Naive thymus-derived CD8-positive, alpha-beta T cell (primary cell): ENCODE results near the gene PTGS2. TPM values are rescaled to one million over a fixed set of nuclear protein-coding genes. Genes with fewer than 3 reads are reported as not detected.
"Not testable (repeated sequence)": the region's sequence is repeated elsewhere in the genome, so short reads cannot be mapped to it uniquely, and the experiment has no call there.

ENCODE experiments used
- ATAC-seq, 2 donors: fragments of 150-1000 bp; cut with Tn5 transposase in 1 of 2; sonication (Bioruptor Pico), chemical (Tn5 transposase) in 1 of 2; 1 replicate in 1 of 2; 2 replicates in 1 of 2; pipeline ENCODE4 v1.10.0; 2021; ENCODE audit warnings: mild to moderate bottlenecking in 2 of 2, moderate library complexity in 2 of 2
- POLR2A ChIA-PET: fragments of 350-600 bp; sonication (Branson Sonifier 250); formaldehyde crosslinking; loops from one replicate; lab custom pipeline; 2021; ENCODE audit warnings: antibody characterized with exemption; lab: Charles Lee
- DNase-seq, 10 donors: peaks; one replicate each; pipeline versions ENCODE4 v3.0.0 to v3.0.0-alpha.2; 2020 to 2022
- H3K27ac Mint-ChIP-seq, 10 donors: one replicate each; pipeline ENCODE4 v1.8.0; 2020 to 2022; ENCODE audit warnings: mild to moderate bottlenecking in 10 of 10, mixed read lengths in 10 of 10, moderate library complexity in 4 of 10, inconsistent platforms in 1 of 10
- H3K27me3 Mint-ChIP-seq, 5 donors: one replicate each; pipeline ENCODE4 v1.8.0; 2021 to 2022; ENCODE audit warnings: mixed read lengths in 5 of 5
- H3K36me3 Mint-ChIP-seq, 3 donors: one replicate each; pipeline ENCODE4 v1.8.0; 2020 to 2022; ENCODE audit warnings: mixed read lengths in 3 of 3, mild to moderate bottlenecking in 2 of 3, inconsistent platforms in 1 of 3
- H3K4me1 Mint-ChIP-seq, 4 donors: one replicate each; pipeline ENCODE4 v1.8.0; 2021 to 2022; ENCODE audit warnings: mixed read lengths in 4 of 4
- H3K4me3 Mint-ChIP-seq, 10 donors: one replicate each; pipeline ENCODE4 v1.8.0; 2020 to 2022; ENCODE audit warnings: mild to moderate bottlenecking in 10 of 10, mixed read lengths in 10 of 10, moderate library complexity in 6 of 10, inconsistent platforms in 1 of 10
- H3K9me3 Mint-ChIP-seq, 9 donors: one replicate each; pipeline ENCODE4 v1.8.0; 2020 to 2022; ENCODE audit warnings: mixed read lengths in 9 of 9, mild to moderate bottlenecking in 3 of 9, inconsistent platforms in 1 of 9, moderate library complexity in 1 of 9
- polyA plus RNA-seq, 3 donors: library from polyadenylated mRNA; unstranded; fragments of 300-500 nt; fragmentation: Illumina TruSeq; gene quantifications; one replicate each; pipeline ENCODE4 v1.2.3, GENCODE V29; 2021
- total RNA-seq, 8 experiments: library from RNA in 2 of 8; stranded (reverse) in 2 of 8; gene quantifications; one replicate each; pipeline ENCODE4 v1.2.3 and lab custom pipeline; 2021 to 2026

Gene PTGS2
- total and polyA plus RNA-seq, 5 experiments from 2014 or later: 0.14 TPM; not detected in 4

DNA sequence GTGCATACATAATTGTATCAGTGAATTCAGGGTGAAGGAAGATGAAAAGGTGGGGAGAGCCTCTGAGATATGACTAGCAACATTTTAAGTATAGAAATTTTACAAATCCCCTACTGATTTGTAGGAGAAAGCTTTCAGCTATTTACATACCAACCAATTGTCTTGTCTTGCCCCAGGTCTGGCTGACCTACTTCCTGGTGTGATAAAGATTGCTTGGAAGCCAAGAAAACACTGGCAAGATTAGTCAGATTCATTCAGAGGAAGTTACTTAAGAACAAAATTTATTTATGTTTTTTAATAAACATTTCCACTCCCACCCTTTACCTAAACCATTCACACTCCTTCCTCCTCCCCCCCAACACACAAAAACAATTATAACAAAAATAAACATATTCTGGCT lies 17.5 kb downstream of the PTGS2 start:
- Mint-ChIP-seq H3K36me3 (no peaks in the 10 kb centered on the region), H3K9me3 (peaks cover 0 to 10% (median 0%) of the 10 kb centered on the region in 9 donors), H3K27me3 (peaks cover 0 to 7% (median 0%) of the 10 kb centered on the region in 5 donors), H3K27ac (no peak overlapping the region), H3K4me1 (no peaks in the 10 kb centered on the region), H3K4me3 (no peak overlapping the region)
- no peak for DNase-seq
- POLR2A ChIA-PET: no interaction called here
- ATAC-seq: no peak

DNA sequence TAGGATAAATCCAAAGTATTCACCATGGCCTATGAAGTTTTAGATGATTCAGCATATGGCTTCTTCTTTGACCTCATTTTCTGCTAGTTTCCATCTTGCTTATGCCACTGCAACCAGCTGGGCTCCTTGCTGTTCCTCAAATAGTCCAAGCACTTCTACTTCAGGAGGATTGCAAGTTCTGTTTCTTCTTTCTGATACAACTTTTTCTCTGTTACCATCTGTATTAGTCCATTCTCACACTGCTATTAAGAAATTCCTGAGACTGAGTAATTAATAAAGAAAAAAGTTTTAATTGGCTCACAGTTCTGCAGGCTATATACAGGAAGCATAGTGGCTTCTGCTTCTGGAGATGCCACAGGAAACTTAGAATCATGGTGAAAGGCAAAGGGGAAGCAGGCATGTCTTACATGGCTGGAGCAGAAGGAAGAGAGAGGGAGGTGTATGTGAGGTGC lies 20.3 kb downstream of the PTGS2 start:
- Mint-ChIP-seq H3K27me3 (peaks cover 0 to 7% (median 0%) of the 10 kb centered on the region in 5 donors), H3K36me3 (no peaks in the 10 kb centered on the region), H3K4me1 (peaks cover 0 to 3% (median 0%) of the 10 kb centered on the region in 4 donors), H3K4me3 (no peak overlapping the region), H3K27ac (no peak overlapping the region), H3K9me3 (peaks cover 0 to 10% (median 0%) of the 10 kb centered on the region in 9 donors)
- POLR2A ChIA-PET: no interaction called here
- DNase-seq (no peak), ATAC-seq (no peak)

- no peak for ATAC-seq
- POLR2A ChIA-PET: no interaction called here
- Mint-ChIP-seq H3K36me3 (no peaks in the 10 kb centered on the region), H3K9me3 (peaks cover 0 to 8% (median 0%) of the 10 kb centered on the region in 9 donors), H3K27me3 (peaks cover 2 to 7% (median 3%) of the 10 kb centered on the region in 5 donors), H3K4me3 (no peak overlapping the region), H3K27ac (no peak overlapping the region), H3K4me1 (peaks cover 0 to 4% (median 0%) of the 10 kb centered on the region in 4 donors)
- no peak for DNase-seq
Measured at GRCh38 chr1:186658999-186659398, 21.2 kb downstream of the PTGS2 start.

DNA sequence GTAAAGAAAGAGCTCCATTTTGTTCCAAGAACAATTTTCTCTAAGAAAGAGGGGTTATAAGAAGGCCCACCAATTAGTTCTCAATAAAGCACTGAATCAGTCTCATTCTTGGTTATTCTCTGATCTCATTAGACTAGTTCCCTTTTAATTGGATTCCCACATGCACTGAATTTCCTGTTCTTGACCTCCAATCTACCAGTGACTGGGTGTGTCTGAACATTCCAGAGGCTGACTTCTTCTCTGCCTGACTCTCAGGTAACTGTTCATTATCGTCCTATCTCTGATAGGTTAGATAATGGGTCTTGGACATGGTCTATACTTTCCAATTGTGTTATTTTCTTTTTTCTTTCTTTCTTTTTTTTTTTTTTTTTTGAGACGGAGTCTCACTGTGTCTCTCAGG lies 22.7 kb downstream of the PTGS2 start:
- Mint-ChIP-seq H3K4me3 (no peak overlapping the region), H3K27ac (peak overlapping the region in 1 of 10 donors; percentile 61), H3K36me3 (no peaks in the 10 kb centered on the region), H3K4me1 (peaks cover 0 to 8% (median 0%) of the 10 kb centered on the region in 4 donors), H3K9me3 (peaks cover 0 to 12% (median 0%) of the 10 kb centered on the region in 9 donors), H3K27me3 (peaks cover 5 to 22% (median 10%) of the 10 kb centered on the region in 5 donors)
- DNase-seq (no peak), ATAC-seq (no peak)
- POLR2A ChIA-PET: no interaction called here

DNA sequence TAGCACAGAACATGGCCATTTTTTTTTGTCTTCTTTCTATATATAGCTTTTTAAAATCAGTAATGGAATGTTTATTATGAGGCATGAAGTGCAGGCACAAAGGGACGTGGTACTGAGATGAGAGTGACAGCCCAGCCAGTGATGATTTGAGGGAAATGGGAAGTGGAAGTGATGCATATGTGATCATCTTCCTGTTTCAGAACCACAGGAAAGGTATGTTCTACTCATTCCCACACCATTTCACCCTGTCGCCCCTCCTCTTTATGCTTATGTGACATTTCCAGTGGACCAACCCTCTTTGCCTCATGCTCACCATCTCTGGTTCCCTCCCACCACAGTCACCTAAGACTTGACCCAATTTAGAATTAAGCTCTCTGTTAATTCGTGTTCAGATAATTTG lies 24.3 kb downstream of the PTGS2 start:
- Mint-ChIP-seq H3K4me1 (peaks cover 0 to 8% (median 0%) of the 10 kb centered on the region in 4 donors), H3K36me3 (no peaks in the 10 kb centered on the region), H3K27me3 (peaks cover 5 to 22% (median 10%) of the 10 kb centered on the region in 5 donors), H3K9me3 (peaks cover 0 to 12% (median 0%) of the 10 kb centered on the region in 9 donors), H3K27ac (no peak overlapping the region), H3K4me3 (no peak overlapping the region)
- POLR2A ChIA-PET: no interaction called here
- DNase-seq (no peak), ATAC-seq (no peak)

DNA sequence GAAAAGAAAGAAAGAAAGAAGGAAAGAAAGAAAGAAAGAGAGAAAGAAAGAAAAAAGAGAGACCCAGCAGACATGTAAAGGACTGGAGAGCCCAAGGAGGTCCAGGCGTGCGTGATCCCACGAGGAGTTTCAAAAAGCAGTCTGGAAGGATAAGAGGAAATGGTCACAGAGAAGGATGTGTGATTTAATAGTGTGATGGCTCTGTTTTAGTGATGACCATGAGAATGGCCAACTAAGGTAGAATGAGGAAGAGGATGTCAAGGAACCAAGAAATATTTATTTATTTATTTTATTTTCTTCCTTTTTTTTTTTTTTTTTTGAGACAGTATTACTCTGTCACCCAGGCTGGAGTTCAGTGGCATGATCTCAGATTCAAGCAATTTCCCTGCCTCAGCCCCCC lies 25.5 kb downstream of the PTGS2 start:
- peaks cover 0 to 8% (median 0%) of the 10 kb centered on the region in 4 donors for H3K4me1 Mint-ChIP-seq
- no peak overlapping the region for H3K4me3 Mint-ChIP-seq
- H3K9me3 Mint-ChIP-seq: peaks cover 0 to 12% (median 0%) of the 10 kb centered on the region in 9 donors
- no peak overlapping the region for H3K27ac Mint-ChIP-seq
- no peaks in the 10 kb centered on the region for H3K36me3 Mint-ChIP-seq
- no peak for DNase-seq
- H3K27me3 Mint-ChIP-seq: peaks cover 5 to 22% (median 10%) of the 10 kb centered on the region in 5 donors
- ATAC-seq: no peak
- POLR2A ChIA-PET: no interaction called here

DNA sequence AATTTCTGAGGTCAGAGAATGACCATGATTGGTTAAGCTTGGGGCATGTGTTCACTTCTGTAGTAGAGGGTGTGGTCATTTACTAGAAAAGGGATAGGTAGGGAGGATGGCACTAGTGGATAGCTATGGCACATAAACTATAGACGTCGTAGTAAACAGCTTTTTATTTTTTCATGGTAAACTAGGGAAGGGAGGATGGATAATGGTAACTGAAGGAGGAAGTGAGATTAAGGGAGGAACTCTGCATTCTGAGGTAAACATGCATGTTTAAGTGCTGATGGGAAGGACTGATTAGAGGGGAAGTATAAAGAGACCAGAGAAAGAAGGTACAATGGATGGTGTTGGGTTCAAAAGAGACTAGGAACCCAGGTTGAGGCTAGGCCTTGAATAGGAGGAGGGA lies 26.9 kb downstream of the PTGS2 start:
- Mint-ChIP-seq H3K4me1 (peaks cover 0 to 8% (median 0%) of the 10 kb centered on the region in 4 donors), H3K4me3 (no peak overlapping the region), H3K9me3 (peaks cover 0 to 12% (median 0%) of the 10 kb centered on the region in 9 donors), H3K36me3 (no peaks in the 10 kb centered on the region), H3K27ac (no peak overlapping the region), H3K27me3 (peaks cover 5 to 22% (median 10%) of the 10 kb centered on the region in 5 donors)
- DNase-seq (no peak), ATAC-seq (no peak)
- POLR2A ChIA-PET: no interaction called here

GRCh38 chr1:186648613-186649012 lies 31.6 kb downstream of the PTGS2 start:
- POLR2A ChIA-PET: no interaction called here
- ATAC-seq: no peak
- H3K4me1 Mint-ChIP-seq: peaks cover 0 to 3% (median 0%) of the 10 kb centered on the region in 4 donors
- no peaks in the 10 kb centered on the region for H3K36me3 Mint-ChIP-seq
- H3K4me3 Mint-ChIP-seq: no peak overlapping the region
- H3K27ac Mint-ChIP-seq: no peak overlapping the region
- peaks cover 0 to 10% (median 0%) of the 10 kb centered on the region in 9 donors for H3K9me3 Mint-ChIP-seq
- peaks cover 4 to 11% (median 5%) of the 10 kb centered on the region in 5 donors for H3K27me3 Mint-ChIP-seq
- no peak for DNase-seq

GRCh38 chr1:186647985-186648384 lies 32.2 kb downstream of the PTGS2 start:
- ATAC-seq, POLR2A ChIA-PET: not testable (repeated sequence)

GRCh38 chr1:186643614-186644013 lies 36.6 kb downstream of the PTGS2 start:
- Mint-ChIP-seq H3K4me3 (no peak overlapping the region), H3K27ac (no peak overlapping the region), H3K4me1 (no peaks in the 10 kb centered on the region), H3K36me3 (peaks cover 0 to 2% (median 0%) of the 10 kb centered on the region in 3 donors), H3K27me3 (peaks cover 0 to 2% (median 0%) of the 10 kb centered on the region in 5 donors), H3K9me3 (peaks cover 0 to 2% (median 0%) of the 10 kb centered on the region in 9 donors)
- no peak for DNase-seq
- POLR2A ChIA-PET: no interaction called here
- ATAC-seq: no peak

More at GRCh38 chr1:186647985-186648384, 32.2 kb downstream of the PTGS2 start:
- DNase-seq, H3K4me1 Mint-ChIP-seq, H3K27ac Mint-ChIP-seq, H3K4me3 Mint-ChIP-seq, H3K27me3 Mint-ChIP-seq, H3K9me3 Mint-ChIP-seq, H3K36me3 Mint-ChIP-seq: not testable (repeated sequence)

DNA sequence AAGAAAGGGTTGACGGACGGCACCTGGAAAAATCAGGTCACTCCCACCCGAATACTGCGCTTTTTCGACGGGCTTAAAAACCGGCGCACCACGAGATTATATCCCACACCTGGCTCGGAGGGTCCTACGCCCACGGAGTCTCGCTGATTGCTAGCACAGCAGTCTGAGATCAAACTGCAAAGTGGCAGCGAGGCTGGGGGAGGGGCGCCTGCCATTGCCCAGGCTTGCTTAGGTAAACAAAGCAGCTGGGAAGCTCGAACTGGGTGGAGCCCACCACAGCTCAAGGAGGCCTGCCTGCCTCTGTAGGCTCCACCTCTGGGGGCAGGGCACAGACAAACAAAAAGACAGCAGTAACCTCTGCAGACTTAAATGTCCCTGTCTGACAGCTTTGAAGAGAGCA lies 42.7 kb downstream of the PTGS2 start:
- H3K36me3 Mint-ChIP-seq, H3K4me1 Mint-ChIP-seq, ATAC-seq, H3K4me3 Mint-ChIP-seq, H3K9me3 Mint-ChIP-seq, DNase-seq, POLR2A ChIA-PET, H3K27ac Mint-ChIP-seq: not testable (repeated sequence)
- peaks cover 0 to 11% (median 7%) of the 10 kb centered on the region in 5 donors for H3K27me3 Mint-ChIP-seq

DNA sequence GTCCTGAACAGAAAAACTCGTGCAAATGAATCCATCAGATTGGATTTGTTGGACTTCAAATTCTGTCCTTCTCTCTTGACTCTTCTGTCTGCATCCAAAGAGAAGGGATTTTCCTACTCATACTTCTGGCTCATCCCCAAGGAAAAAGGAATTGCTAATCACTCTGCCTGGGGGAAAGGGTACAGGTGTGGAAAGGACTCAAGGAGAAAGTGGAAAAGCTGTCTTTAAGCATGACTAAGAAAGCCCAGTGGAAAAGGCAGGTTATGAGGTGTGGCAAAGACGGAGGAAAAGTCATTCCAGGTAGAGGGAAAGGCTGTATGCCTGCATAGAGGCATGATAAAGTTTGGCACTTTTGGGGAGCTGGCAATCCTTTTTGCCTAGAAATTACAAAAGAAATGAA lies 43.4 kb downstream of the PTGS2 start:
- DNase-seq (no peak), ATAC-seq (no peak)
- H3K36me3 Mint-ChIP-seq: peaks cover 0 to 6% (median 2%) of the 10 kb centered on the region in 3 donors
- no peak overlapping the region for H3K27ac Mint-ChIP-seq
- H3K4me1 Mint-ChIP-seq: no peaks in the 10 kb centered on the region
- H3K4me3 Mint-ChIP-seq: no peak overlapping the region
- H3K27me3 Mint-ChIP-seq: peaks cover 0 to 11% (median 7%) of the 10 kb centered on the region in 5 donors
- POLR2A ChIA-PET: no interaction called here
- H3K9me3 Mint-ChIP-seq: peaks cover 0 to 5% (median 0%) of the 10 kb centered on the region in 9 donors

- no peak for ATAC-seq
- H3K27me3 Mint-ChIP-seq: peaks cover 0 to 11% (median 7%) of the 10 kb centered on the region in 5 donors
- H3K9me3 Mint-ChIP-seq: peaks cover 0 to 5% (median 0%) of the 10 kb centered on the region in 9 donors
- H3K4me3 Mint-ChIP-seq: no peak overlapping the region
- no peak for DNase-seq
- no peak overlapping the region for H3K27ac Mint-ChIP-seq
- H3K36me3 Mint-ChIP-seq: peaks cover 0 to 6% (median 2%) of the 10 kb centered on the region in 3 donors
- H3K4me1 Mint-ChIP-seq: no peaks in the 10 kb centered on the region
- POLR2A ChIA-PET: interaction anchor here (0.7 kb wide), 1 partner anchor 50 kb away, joined by 3 read pairs; no protein-coding TSS in a partner anchor
Measured at GRCh38 chr1:186634511-186634910, 45.7 kb downstream of the PTGS2 start.
